MM.1S (cell line): ENCODE data around the gene DGCR8.

ENCODE experiments used
- DNase-seq: peaks from one replicate; pipeline ENCODE4 v3.0.0-alpha.2; 2015
- H2AFZ ChIP-seq: fragments of 300-600 bp; sonication (generic); 2 replicates; pipeline ENCODE4 v1.6.0; 2016; ENCODE audit warnings: antibody characterized with exemption, low read length
- H3F3A ChIP-seq: fragments of 300-600 bp; sonication (generic); 2 replicates; pipeline ENCODE4 v1.6.1; 2016; ENCODE audit warnings: mild to moderate bottlenecking, antibody characterized with exemption, low read length, moderate library complexity, mixed read lengths; ENCODE audit not compliant: insufficient read depth
- H3K27ac ChIP-seq: fragments of 300-600 bp; sonication (generic); 2 replicates; pipeline ENCODE4 v1.5.1; 2016; ENCODE audit warnings: mild to moderate bottlenecking, low read length
- H3K27me3 ChIP-seq: fragments of 300-600 bp; sonication (generic); replicated peaks from 2 replicates; pipeline ENCODE4 v1.6.0; 2016; ENCODE audit warnings: low read length; ENCODE audit not compliant: insufficient read depth
- H3K36me3 ChIP-seq: fragments of 300-600 bp; sonication (generic); replicated peaks from 2 replicates; pipeline ENCODE4 v1.6.1; 2016; ENCODE audit warnings: mild to moderate bottlenecking, low read length, mixed read lengths; ENCODE audit not compliant: insufficient read depth
- H3K4me1 ChIP-seq: fragments of 300-600 bp; sonication (generic); 2 replicates; pipeline ENCODE4 v1.6.1; 2016; ENCODE audit warnings: low read length, mixed read lengths
- H3K4me2 ChIP-seq: fragments of 300-600 bp; sonication (generic); 2 replicates; pipeline ENCODE4 v1.6.0; 2016; ENCODE audit warnings: low read depth, low read length
- H3K4me3 ChIP-seq: fragments of 300-600 bp; sonication (generic); 2 replicates; pipeline ENCODE4 v1.5.1; 2016; ENCODE audit warnings: low read length, mixed read lengths
- H3K79me2 ChIP-seq: fragments of 300-600 bp; sonication (generic); 2 replicates; pipeline ENCODE4 v1.6.1; 2016; ENCODE audit warnings: mixed run types, low read length, mixed read lengths
- H3K9ac ChIP-seq: fragments of 300-600 bp; sonication (generic); 2 replicates; pipeline ENCODE4 v1.6.1; 2016; ENCODE audit warnings: low read length, mixed read lengths
- H3K9me2 ChIP-seq: fragments of 300-600 bp; sonication (generic); replicated peaks from 2 replicates; pipeline ENCODE4 v1.6.1; 2016; ENCODE audit warnings: mild to moderate bottlenecking, low read length, mixed read lengths; ENCODE audit not compliant: insufficient read depth
- H3K9me3 ChIP-seq: fragments of 300-600 bp; sonication (generic); replicated peaks from 2 replicates; pipeline ENCODE4 v1.6.1; 2016; ENCODE audit warnings: mild to moderate bottlenecking, low read length, mixed read lengths; ENCODE audit not compliant: insufficient read depth
- H4K20me1 ChIP-seq: fragments of 300-600 bp; sonication (generic); 2 replicates; pipeline ENCODE4 v1.6.1; 2016; ENCODE audit warnings: mild to moderate bottlenecking, low read length, moderate library complexity, mixed read lengths; ENCODE audit not compliant: insufficient read depth
- EZH2 ChIP-seq: fragments of 300-600 bp; sonication (generic); optimal IDR thresholded peaks from 2 replicates; pipeline ENCODE3; 2017; ENCODE audit warnings: low read depth, mild to moderate bottlenecking, antibody characterized with exemption, low read length, mixed read lengths
- EZH2phosphoT487 ChIP-seq: fragments of 300-600 bp; sonication (generic); IDR thresholded peaks from 2 replicates; pipeline ENCODE4 v1.6.1; 2018; ENCODE audit warnings: antibody characterized with exemption, low read length
- TF ChIP-seq, protein P1 (sequence below): fragments of 300-600 bp; sonication (generic); IDR thresholded peaks from 2 replicates; pipeline ENCODE4 v1.5.1; 2016; ENCODE audit warnings: antibody characterized with exemption, low read length, mixed read lengths

The DGCR8 gene

DNA sequence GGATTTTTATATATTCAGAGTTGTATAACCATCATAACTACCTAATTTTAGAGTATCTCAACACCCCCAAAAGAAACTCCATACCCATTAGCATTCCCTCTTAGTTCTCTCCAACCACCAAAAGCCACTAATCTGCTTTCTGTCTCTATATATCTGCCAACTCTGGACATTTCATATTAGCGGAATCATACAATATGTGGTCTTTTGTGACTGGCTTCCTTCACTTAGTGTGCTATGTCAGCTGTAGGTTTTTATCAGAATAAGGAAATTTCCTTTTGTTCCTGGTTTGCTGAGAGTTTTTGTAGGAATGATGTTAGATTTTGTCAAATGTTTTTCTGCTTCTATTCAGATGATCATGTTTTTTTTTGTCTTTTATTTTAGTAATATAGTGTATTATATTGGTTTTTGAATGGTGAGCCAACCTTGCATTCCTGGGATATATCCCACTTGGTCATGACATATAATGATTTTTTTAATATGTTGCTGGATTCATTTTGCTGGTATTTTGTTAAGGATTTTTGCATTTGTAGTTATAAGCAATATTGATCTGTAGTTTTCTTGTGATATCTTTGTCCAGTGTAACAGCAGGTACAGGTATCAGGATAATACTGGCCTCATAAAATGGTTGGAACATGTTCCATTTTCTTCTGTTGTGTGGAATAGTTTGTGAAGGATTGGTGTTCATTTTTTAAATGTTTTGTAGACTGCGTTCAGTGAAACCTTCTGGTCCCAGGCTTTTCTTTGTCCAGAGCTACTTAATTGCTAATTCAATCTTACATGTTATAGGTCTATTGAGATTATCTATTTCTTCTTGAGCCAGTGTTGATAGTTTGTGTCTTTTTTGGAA, 16.8 kb downstream of the DGCR8 start:
- Histone ChIP-seq H3K27me3 (no peaks in the 10 kb centered on the region), H3K9me3 (no peaks in the 10 kb centered on the region), H3K27ac (no peak overlapping the region), H3K9me2 (no peaks in the 10 kb centered on the region), H3F3A (no peaks in the 10 kb centered on the region), H3K4me3 (no peak overlapping the region), H3K36me3 (peaks cover 10% of the 10 kb centered on the region), H2AFZ (no peak overlapping the region), H3K9ac (no peak overlapping the region), H3K4me2 (no peak overlapping the region), H3K4me1 (no peaks in the 10 kb centered on the region), H4K20me1 (no peaks in the 10 kb centered on the region), H3K79me2 (peaks cover 41% of the 10 kb centered on the region)
- no peak for DNase-seq
- no peak for TF ChIP-seq EZH2
- TF ChIP-seq, protein P1, sequence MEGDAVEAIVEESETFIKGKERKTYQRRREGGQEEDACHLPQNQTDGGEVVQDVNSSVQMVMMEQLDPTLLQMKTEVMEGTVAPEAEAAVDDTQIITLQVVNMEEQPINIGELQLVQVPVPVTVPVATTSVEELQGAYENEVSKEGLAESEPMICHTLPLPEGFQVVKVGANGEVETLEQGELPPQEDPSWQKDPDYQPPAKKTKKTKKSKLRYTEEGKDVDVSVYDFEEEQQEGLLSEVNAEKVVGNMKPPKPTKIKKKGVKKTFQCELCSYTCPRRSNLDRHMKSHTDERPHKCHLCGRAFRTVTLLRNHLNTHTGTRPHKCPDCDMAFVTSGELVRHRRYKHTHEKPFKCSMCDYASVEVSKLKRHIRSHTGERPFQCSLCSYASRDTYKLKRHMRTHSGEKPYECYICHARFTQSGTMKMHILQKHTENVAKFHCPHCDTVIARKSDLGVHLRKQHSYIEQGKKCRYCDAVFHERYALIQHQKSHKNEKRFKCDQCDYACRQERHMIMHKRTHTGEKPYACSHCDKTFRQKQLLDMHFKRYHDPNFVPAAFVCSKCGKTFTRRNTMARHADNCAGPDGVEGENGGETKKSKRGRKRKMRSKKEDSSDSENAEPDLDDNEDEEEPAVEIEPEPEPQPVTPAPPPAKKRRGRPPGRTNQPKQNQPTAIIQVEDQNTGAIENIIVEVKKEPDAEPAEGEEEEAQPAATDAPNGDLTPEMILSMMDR: no peak
- no peak for TF ChIP-seq EZH2phosphoT487

DNA sequence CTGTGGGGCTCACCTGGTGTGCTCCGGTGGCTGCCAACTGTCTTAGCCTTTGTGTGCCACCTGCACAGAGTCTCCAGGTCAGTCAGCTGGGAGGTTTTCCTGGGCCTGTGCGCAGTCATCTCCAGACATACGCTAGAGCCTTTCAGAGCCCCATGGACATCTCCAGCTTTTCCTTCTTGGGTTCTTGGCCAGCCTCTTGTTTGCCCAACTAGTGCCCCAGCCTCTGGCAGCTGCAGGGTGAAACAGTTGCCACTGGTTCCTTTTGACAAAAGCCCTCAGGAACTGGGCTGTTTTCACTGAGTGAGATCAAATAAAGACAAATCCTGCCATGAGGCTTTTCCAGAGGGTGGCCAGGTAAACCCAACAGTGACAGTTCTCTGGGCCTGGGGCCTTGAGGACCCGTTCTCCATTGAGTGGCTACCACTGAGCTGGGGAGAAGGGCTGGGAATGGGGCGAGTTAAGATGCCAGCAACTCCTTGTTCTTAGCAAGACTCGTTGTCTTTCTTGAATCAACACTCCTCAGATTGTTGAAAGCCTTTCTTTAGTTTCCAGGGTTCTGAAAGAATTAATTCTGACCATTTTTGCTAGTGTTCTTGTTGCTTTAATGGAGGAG, 19.2 kb downstream of the DGCR8 start:
- Histone ChIP-seq H3K4me1 (no peaks in the 10 kb centered on the region), H3K27ac (no peak overlapping the region), H2AFZ (no peak overlapping the region), H3K79me2 (peaks cover 56% of the 10 kb centered on the region), H3K4me2 (no peak overlapping the region), H3K36me3 (peaks cover 10% of the 10 kb centered on the region), H4K20me1 (no peaks in the 10 kb centered on the region), H3K4me3 (no peak overlapping the region), H3K9me3 (no peaks in the 10 kb centered on the region), H3K9me2 (no peaks in the 10 kb centered on the region), H3K9ac (no peak overlapping the region), H3F3A (no peaks in the 10 kb centered on the region), H3K27me3 (no peaks in the 10 kb centered on the region)
- no peak for DNase-seq
- TF ChIP-seq, protein P1: no peak
- no peak for TF ChIP-seq EZH2phosphoT487
- TF ChIP-seq EZH2: no peak

DNA sequence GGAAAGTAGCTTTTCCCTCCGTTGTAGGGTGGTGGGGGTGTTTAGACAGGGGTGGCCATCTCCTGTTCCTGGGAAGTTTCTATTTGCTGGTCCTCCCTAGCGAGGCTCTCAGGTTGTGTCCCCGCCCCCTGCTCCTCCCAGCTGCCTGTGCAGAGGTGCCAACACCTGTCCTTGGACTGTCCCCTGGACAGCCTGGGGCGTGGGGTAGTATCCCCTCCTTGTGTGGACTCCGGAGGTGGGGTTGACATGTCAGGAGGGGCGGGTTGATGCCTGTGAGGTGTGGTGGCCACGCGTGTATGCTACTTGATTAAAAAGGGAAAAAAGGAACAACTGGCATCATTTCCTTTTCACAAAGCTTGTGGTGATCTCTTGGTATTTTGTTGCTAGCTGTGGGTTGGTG, 21.6 kb downstream of the DGCR8 start:
- no peak overlapping the region for H3K9ac ChIP-seq
- H3F3A ChIP-seq: no peaks in the 10 kb centered on the region
- no peak overlapping the region for H2AFZ ChIP-seq
- no peak overlapping the region for H3K27ac ChIP-seq
- H3K36me3 ChIP-seq: peaks cover 14% of the 10 kb centered on the region
- H3K4me1 ChIP-seq: no peaks in the 10 kb centered on the region
- H3K9me2 ChIP-seq: no peaks in the 10 kb centered on the region
- no peak for TF ChIP-seq EZH2
- TF ChIP-seq, protein P1: no peak
- H3K9me3 ChIP-seq: no peaks in the 10 kb centered on the region
- no peaks in the 10 kb centered on the region for H3K27me3 ChIP-seq
- H3K4me2 ChIP-seq: no peak overlapping the region
- H3K4me3 ChIP-seq: no peak overlapping the region
- DNase-seq: no peak
- H4K20me1 ChIP-seq: no peaks in the 10 kb centered on the region
- H3K79me2 ChIP-seq: peaks cover 61% of the 10 kb centered on the region
